Brain microvascular endothelial cell (primary cell): ENCODE measurements around the gene OR4F15.
"Not testable (repeated sequence)": the region's sequence is repeated elsewhere in the genome, so short reads cannot be mapped to it uniquely, and the experiment has no call there.

Source experiments
- DNase-seq: peaks from one replicate; pipeline ENCODE4 v3.0.0-alpha.2; 2020
- H3K27ac ChIP-seq: fragments of 250-450 bp; sonication (Bioruptor Pico); 2 replicates; pipeline ENCODE4 v1.5.1; 2020; ENCODE audit warnings: mild to moderate bottlenecking, moderate library complexity
- H3K27me3 ChIP-seq: fragments of 250-450 bp; sonication (Bioruptor Pico); replicated peaks from 2 replicates; pipeline ENCODE4 v1.5.1; 2020; ENCODE audit warnings: mild to moderate bottlenecking
- H3K36me3 ChIP-seq: fragments of 250-450 bp; sonication (Bioruptor Pico); replicated peaks from 2 replicates; pipeline ENCODE4 v1.5.1; 2020; ENCODE audit warnings: mild to moderate bottlenecking
- H3K4me3 ChIP-seq: 2 replicates; pipeline ENCODE4 v1.5.1; 2011; ENCODE audit warnings: low read depth, mild to moderate bottlenecking, control low read depth, low read length, moderate library complexity
- in situ Hi-C: cut with HindIII; loops from 2 replicates; pipeline ENCODE4 v1.10.0; 2017; ENCODE audit warnings: low sequenced_read_pairs, low pct_ligation_motif_present
- TF ChIP-seq, protein P1 (sequence below): IDR thresholded peaks from 2 replicates; pipeline ENCODE4 v1.5.1; 2011; ENCODE audit warnings: low read depth, mild to moderate bottlenecking, moderate library complexity, low read length, control low read depth, inconsistent platforms; ENCODE audit errors: missing control alignments

OR4F15 gene

DNA sequence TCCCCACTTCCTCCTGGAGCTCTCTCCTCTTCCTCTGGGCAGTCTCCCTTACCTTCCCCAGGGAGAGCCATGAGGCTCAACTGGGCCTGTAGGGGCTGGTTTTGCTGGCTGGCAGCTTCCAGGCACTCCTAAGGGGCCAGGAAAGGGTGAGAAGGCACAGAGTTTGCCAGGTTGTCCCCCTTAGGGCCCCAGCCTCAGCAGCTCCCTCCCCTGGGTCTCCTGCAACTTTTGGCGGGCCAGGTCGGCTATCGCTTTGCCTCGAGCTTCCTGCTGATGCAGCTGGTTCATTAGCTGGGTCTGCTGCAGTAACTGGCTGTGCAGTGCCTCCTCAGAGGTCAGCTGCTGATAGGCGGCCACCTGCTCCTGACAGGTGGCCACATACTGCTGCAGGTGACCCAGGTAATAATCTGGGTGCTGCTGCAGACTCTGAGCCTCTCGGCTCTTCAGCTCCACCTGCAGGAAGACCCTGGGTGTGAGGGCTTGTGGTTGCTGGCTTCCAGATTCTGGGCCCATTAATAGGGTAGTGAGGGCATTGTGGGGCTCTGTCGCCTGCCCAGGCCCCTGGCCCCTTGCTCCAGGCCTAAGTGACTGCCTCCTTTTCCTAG lies 38.4 kb upstream of the OR4F15 start:
- no peak overlapping the region for H3K27ac ChIP-seq
- TF ChIP-seq, protein P1, sequence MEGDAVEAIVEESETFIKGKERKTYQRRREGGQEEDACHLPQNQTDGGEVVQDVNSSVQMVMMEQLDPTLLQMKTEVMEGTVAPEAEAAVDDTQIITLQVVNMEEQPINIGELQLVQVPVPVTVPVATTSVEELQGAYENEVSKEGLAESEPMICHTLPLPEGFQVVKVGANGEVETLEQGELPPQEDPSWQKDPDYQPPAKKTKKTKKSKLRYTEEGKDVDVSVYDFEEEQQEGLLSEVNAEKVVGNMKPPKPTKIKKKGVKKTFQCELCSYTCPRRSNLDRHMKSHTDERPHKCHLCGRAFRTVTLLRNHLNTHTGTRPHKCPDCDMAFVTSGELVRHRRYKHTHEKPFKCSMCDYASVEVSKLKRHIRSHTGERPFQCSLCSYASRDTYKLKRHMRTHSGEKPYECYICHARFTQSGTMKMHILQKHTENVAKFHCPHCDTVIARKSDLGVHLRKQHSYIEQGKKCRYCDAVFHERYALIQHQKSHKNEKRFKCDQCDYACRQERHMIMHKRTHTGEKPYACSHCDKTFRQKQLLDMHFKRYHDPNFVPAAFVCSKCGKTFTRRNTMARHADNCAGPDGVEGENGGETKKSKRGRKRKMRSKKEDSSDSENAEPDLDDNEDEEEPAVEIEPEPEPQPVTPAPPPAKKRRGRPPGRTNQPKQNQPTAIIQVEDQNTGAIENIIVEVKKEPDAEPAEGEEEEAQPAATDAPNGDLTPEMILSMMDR, result peak; percentile 41
- no peak overlapping the region for H3K4me3 ChIP-seq
- no peak for DNase-seq
- H3K27me3 ChIP-seq, result no peaks in the 10 kb centered on the region
- in situ Hi-C loops, result no loop called here
- H3K36me3 ChIP-seq, result no peaks in the 10 kb centered on the region

DNA sequence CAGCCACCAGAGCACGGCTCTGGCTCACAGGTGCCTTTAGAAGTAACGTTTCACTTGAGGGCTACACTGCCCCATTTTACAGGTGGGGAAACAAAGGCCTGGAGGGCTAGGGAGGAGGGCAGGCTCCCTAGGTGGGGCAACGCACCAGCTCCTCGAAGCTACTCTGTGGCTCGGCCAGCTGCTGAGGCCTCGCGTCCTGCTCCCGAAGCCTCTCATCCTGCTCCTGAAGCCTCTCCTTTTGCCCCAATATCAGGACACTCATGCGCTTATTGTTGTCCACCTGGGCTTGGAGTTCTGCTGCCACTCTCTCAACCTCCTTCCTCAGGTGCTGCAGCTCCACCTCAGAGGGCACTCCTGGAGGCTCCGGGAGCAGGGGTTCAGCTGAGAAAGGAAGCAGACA lies 36.9 kb upstream of the OR4F15 start:
- in situ Hi-C loops, result no loop called here
- Histone ChIP-seq H3K27ac (no peak overlapping the region), H3K27me3 (no peaks in the 10 kb centered on the region), H3K4me3 (no peak overlapping the region), H3K36me3 (no peaks in the 10 kb centered on the region)
- TF ChIP-seq, protein P1, result no peak
- DNase-seq, result no peak

DNA sequence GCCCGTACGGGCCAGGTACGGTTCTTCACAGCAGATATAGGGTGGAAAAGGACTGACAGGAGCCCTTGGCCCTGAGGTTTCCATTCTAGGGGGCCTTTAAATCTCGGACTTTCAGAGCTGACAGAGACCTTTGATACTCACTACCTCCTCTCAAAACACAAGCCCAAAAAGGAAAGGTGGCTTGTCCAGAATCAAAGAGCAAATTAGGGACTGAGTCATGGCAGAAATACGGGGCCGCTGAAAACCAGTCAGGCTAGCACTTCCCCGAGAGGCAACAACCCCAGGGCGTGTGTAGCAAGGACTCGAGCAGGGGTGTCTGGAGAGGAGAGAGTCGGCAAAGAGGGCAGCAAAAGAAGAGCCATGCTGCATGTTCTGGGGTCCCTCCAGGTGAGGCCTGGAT lies 33.4 kb upstream of the OR4F15 start:
- H3K4me3 ChIP-seq, H3K27me3 ChIP-seq, in situ Hi-C loops, H3K27ac ChIP-seq, DNase-seq, H3K36me3 ChIP-seq: not testable (repeated sequence)

DNA sequence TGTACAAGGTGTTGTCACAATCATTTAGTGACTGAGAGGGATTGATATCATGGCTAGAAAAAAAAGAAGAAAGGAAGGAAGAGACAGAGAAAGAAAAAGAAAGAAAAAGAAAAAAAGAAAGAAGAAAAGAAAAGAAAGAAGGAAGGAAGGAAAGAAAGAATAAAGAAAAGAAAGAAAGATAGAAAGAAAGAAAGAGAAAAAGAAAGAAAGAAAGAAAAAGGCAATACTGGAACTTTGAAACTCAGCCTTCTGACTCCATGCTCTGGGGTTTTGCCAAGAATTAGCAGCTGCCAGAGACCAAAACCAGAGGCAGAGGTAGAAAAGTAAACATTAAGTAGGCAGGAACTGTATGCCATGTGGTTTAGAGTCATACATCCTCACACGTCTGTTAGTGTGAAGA lies 31.8 kb upstream of the OR4F15 start:
- H3K4me3 ChIP-seq, H3K27me3 ChIP-seq, in situ Hi-C loops, DNase-seq, H3K27ac ChIP-seq, H3K36me3 ChIP-seq: not testable (repeated sequence)

DNA sequence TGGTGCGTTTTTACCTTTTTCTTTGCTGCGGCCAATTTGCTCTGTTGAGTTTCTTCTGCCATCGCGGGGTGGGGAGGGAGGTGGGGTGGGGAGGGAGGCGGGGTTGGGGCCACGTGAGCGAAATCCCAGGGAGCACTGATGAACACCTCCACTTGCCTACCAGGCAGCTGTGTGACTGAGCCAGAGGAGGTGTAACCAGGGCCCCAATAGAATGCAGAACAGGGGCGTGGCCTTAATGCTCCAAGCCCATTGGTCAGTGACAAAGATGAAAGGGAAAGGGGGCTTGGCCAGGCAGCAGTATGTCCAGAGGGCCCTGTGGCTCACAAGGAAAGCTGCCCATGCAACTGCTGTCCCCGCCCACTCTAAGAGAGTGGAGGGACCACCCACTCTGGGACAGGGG lies 30.1 kb upstream of the OR4F15 start:
- no peak overlapping the region for H3K4me3 ChIP-seq
- no peaks in the 10 kb centered on the region for H3K27me3 ChIP-seq
- no peak for DNase-seq
- no peak overlapping the region for H3K27ac ChIP-seq
- TF ChIP-seq, protein P1, result no peak
- in situ Hi-C loops, result no loop called here
- no peaks in the 10 kb centered on the region for H3K36me3 ChIP-seq

DNA sequence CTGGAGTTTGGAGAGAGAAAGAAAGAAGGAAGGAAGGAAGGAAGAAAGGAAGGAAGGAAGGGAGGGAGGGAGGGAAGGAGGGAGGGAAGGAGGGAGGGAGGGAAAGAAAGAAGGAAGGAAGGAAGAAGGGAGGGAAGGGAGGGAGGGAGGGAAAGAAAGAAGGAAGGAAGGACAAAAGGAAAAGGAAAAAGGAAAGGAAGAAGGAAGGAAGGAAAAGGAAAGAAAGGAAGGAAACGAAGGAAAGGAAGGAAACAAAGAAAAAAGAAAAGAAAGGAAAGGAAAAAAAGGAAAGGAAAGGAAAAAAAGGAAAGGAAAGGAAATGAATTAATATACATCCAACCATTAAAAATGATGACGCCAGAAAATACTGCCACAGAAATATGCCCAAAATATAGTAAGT lies 27.4 kb upstream of the OR4F15 start:
- in situ Hi-C loops, result no loop called here
- no peaks in the 10 kb centered on the region for H3K36me3 ChIP-seq

DNA sequence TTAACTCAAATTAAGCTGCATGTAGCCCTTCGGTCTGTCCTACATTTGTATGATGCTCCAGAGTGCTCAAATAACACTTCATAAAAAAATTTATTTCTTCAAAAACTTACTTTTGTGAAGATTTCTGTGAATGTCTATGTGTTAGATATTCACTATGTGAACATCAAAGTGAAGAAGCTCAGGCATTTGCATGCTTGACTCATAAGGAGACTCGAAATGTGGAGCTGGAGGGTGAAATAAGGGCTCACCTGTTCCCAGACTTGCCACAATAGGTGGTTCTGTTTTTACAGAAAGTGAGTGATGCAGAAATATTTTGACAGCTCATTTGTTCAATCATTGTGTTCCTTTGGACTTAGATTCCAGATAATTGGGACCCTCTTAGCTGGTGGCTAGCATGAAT lies 25.6 kb upstream of the OR4F15 start:
- not testable (repeated sequence) for H3K36me3 ChIP-seq

More for the DNA sequence above, 27.4 kb upstream of the OR4F15 start:
- H3K27me3 ChIP-seq, result no peaks in the 10 kb centered on the region
- no peak overlapping the region for H3K27ac ChIP-seq
- no peak overlapping the region for H3K4me3 ChIP-seq
- TF ChIP-seq, protein P1, result no peak
- DNase-seq, result no peak

DNA sequence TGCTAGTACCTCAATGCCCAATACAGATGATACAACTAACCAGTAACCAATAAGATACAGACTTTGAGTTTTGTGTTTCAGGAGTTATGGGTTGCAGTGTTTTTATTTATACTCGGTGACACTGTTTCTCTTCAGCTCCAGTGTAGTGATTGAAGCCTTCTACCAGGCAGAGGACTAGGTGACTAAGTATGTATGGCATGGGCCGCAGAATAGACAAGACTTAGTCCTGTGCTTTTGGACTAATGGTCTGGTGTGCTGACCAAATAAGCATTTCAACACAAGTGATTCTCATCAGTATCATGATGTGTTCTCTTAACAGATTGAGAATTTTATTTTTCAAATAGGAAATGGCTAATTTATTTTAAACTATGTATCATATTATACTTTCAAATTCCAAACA lies 24.0 kb upstream of the OR4F15 start:
- H3K27ac ChIP-seq, H3K27me3 ChIP-seq, H3K4me3 ChIP-seq, H3K36me3 ChIP-seq, DNase-seq, in situ Hi-C loops: not testable (repeated sequence)

More for the DNA sequence above, 25.6 kb upstream of the OR4F15 start:
- DNase-seq, H3K27me3 ChIP-seq, H3K27ac ChIP-seq, in situ Hi-C loops, H3K4me3 ChIP-seq: not testable (repeated sequence)

DNA sequence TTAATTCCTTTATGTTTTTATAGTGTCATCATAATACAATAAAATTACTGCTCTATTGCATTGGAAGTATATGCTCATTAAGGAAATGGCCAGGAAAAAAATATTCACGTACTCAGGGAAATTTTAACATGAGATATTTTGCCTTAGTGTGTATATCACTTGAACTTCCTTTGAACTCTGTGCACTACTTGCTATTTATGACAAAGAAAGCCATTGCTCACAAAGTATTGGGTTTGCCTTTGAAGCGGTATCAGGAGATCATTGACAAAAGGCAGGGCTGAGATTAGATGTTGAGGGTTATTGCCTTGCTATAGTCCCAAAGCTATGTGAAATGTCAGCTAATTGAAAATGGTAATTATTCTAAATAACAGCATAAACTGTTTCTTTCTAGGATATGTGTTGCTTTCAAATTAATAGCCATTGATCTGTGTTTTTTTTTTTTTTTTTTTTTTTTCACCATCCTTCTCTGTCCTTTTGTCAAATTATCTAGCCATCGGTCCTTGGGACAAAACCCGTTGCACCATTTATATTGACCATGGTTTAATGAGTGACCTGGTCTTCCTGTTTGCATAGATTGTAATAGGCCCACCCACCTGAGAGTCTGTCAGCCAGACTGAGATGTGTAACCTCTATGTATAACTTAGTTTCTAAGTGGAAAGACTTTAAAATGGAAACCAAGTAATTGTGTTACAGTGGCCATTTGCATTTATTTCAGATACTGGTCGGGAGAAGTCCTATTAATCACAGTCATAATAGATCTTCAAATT lies 23.3 kb upstream of the OR4F15 start:
- H3K27me3 ChIP-seq, result not testable (repeated sequence)

DNA sequence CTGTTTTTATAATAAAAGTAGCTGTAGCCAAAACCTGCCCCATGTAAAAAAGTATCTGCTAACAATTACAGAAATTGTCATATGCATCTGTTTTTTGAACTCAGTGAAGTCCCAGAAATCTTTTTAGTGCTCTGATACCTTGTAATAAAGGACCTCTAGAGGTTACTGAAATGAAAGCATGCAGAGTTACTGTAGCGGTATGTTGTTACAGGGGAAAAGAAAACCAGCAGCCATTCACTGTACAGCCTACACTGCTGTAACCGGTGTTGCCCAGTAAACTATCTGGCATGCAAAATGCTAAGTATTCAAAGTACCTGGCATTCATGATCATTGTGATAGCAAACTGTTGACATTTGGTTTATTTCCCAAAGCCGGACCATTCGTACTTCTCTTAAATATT lies 21.3 kb upstream of the OR4F15 start:
- H3K27ac ChIP-seq, H3K36me3 ChIP-seq, H3K4me3 ChIP-seq, DNase-seq, in situ Hi-C loops, H3K27me3 ChIP-seq: not testable (repeated sequence)

More for the DNA sequence above, 23.3 kb upstream of the OR4F15 start:
- H3K27ac ChIP-seq, H3K36me3 ChIP-seq, in situ Hi-C loops, DNase-seq, H3K4me3 ChIP-seq: not testable (repeated sequence)
